Thyroid gland (tissue), 4 donors: ENCODE results near the gene TBCEL. TPM values are rescaled to one million over a fixed set of nuclear protein-coding genes. Genes with fewer than 3 reads are reported as not detected.

Source experiments
- DNase-seq, 2 donors: peaks; one replicate each; pipeline ENCODE4 v3.0.0-alpha.2; 2019
- H3K27ac ChIP-seq, 3 donors: fragments of 200-600 bp; sonication (generic); 1 replicate in 2 of 3; 2 replicates in 1 of 3; pipeline ENCODE4 v1.5.1; 2016 to 2019; ENCODE audit warnings: mild to moderate bottlenecking in 1 of 3, moderate library complexity in 1 of 3
- H3K27me3 ChIP-seq: fragments of 200-600 bp; sonication (generic); one replicate; pipeline ENCODE4 v1.5.1; 2019
- H3K36me3 ChIP-seq, 2 donors: fragments of 200-600 bp; sonication (generic); one replicate each; pipeline ENCODE4 v1.5.1; 2016 to 2019
- H3K4me1 ChIP-seq, 2 donors: fragments of 200-600 bp; sonication (generic); one replicate each; pipeline ENCODE4 v1.5.1; 2017 to 2019
- H3K4me3 ChIP-seq, 3 donors: fragments of 200-600 bp; sonication (generic); replicated peaks in 1 of 3; 1 replicate in 2 of 3; 2 replicates in 1 of 3; pipeline ENCODE4 v1.5.1; 2016; ENCODE audit warnings: mild to moderate bottlenecking in 1 of 3
- H3K9me3 ChIP-seq: fragments of 200-600 bp; sonication (generic); one replicate; pipeline ENCODE4 v1.5.1; 2017
- CTCF ChIP-seq, 6 experiments: fragments of 200-600 bp in 3 of 6; fragments of 450-650 bp in 3 of 6; sonication (generic) in 3 of 6; IDR thresholded peaks; one replicate each; pipeline ENCODE4 v1.5.1; 2016 to 2019; ENCODE audit warnings: antibody characterized with exemption in 6 of 6, mild to moderate bottlenecking in 2 of 6, inconsistent platforms in 1 of 6, moderate library complexity in 1 of 6
- POLR2A ChIP-seq, 2 donors: fragments of 450-650 bp; IDR thresholded peaks; one replicate each; pipeline ENCODE4 v1.6.1; 2017; ENCODE audit warnings: antibody characterized with exemption in 2 of 2, mild to moderate bottlenecking in 2 of 2, moderate library complexity in 1 of 2
- whole genome bisulfite sequencing, 2 donors: methylation state at CpG; one replicate each; pipeline ENCODE4 v1.1.5; 2017; 5-methylcytosine and 5-hydroxymethylcytosine counted together
- intact Hi-C: fragments of 100-400 bp; cut with DNase I; formaldehyde crosslinking; loops from one replicate; pipeline ENCODE4 v1.15.1; 2023
- total RNA-seq, 4 donors: library from RNA; depleted of rRNA; stranded (reverse); fragments of >200 nt; gene quantifications; one replicate each; pipeline ENCODE4 v1.2.3, GENCODE V29; 2016

Gene TBCEL
- total RNA-seq, 4 donors from 2014 or later = 32.3 to 89.4 (median 43.9) TPM

DNA sequence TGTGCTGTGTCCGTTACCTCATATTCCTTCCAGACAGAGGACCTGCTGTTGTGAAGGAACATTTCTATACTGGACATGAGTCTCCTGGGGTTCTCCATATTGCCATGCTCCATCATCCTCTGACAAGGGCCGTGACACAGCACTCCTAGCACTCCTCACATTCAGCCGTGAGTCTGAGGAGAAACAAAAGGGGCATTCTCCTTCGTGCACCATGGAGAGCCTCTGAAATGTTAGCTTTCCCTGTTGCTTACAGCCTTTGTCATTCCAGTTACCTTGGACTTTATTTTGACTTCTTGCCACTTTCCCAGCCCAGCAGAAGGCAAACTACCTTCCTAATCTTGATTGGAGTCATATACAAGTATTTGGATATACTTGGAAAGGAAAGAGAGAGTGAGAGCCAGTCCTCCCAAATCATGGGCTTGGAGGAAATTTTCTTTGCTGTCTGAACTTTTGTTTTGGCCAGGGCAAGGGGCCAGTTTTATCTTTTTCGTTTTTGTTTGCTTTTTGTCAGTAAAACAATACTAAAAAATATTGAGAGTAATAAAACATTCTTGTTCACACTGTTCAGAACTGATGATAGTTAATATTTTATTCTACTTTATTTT lies 48.0 kb downstream of the TBCEL start:
- Histone ChIP-seq H3K4me3 (no peak overlapping the region), H3K4me1 (peaks cover 0 to 4% of the 10 kb centered on the region in 2 donors), H3K27me3 (no peaks in the 10 kb centered on the region), H3K9me3 (no peaks in the 10 kb centered on the region), H3K36me3 (peaks cover 0 to 4% of the 10 kb centered on the region in 2 donors), H3K27ac (no peak overlapping the region)
- intact Hi-C loops = no loop called here
- no peak for DNase-seq
- WGBS, 2 donors = 69 to 74% methylated on average over 5 of the region's 5 CpGs
- TF ChIP-seq CTCF (IDR thresholded peaks at IDR 0.05) (no peak), POLR2A (IDR thresholded peaks at IDR 0.05) (no peak)

DNA sequence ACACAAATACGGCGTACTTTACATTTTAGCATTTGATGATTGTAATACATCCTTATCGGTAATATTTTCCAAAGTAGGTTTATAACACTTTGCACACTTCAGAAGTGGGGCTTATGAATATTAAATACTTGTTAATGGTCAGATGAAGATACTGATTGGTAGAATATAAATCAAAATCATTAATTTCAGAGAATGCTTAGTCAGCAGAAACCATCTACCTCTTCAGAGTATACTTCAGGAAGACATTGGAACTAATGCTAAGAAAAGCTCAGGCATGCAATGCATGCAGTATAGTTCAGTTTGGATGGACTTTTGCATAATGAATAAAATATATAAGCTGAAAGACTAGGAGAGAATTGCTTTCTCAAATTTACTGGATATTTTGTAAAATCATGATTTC lies 57.4 kb downstream of the TBCEL start:
- no peaks in the 10 kb centered on the region for H3K4me1 ChIP-seq
- no peak for DNase-seq
- H3K27me3 ChIP-seq = no peaks in the 10 kb centered on the region
- H3K9me3 ChIP-seq = no peaks in the 10 kb centered on the region
- H3K36me3 ChIP-seq = no peaks in the 10 kb centered on the region
- 94 to 96% methylated on average over 3 of the region's 3 CpGs for WGBS, 2 donors
- TF ChIP-seq CTCF (IDR thresholded peaks at IDR 0.05) = no peak
- TF ChIP-seq POLR2A (IDR thresholded peaks at IDR 0.05) = no peak
- intact Hi-C loops = no loop called here
- no peak overlapping the region for H3K4me3 ChIP-seq
- no peak overlapping the region for H3K27ac ChIP-seq

DNA sequence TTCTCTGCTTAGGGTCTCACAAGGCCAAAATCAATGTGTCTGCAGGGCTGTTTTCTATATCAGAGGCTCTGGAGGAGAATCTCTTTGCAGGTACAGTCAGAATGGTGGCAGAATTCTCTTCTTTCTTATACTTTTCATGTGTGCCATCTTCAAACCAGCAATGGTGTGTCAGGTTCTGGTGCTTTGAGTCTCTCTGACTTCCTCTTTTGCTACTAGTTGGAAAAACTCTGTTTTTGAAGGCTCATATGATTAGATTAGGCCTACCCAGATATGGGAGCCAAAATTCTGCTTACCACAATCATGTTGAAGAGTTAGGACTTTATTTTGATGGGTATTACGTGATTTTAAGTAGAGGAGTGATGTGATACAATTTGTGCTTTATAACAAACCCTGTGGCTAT lies 58.3 kb downstream of the TBCEL start:
- H3K9me3 ChIP-seq = no peaks in the 10 kb centered on the region
- 97 to 100% methylated on average over 1 of the region's 1 CpG for WGBS, 2 donors
- peaks cover 6% of the 10 kb centered on the region in 2 donors for H3K36me3 ChIP-seq
- H3K4me3 ChIP-seq = no peak overlapping the region
- H3K27me3 ChIP-seq = no peaks in the 10 kb centered on the region
- no peaks in the 10 kb centered on the region for H3K4me1 ChIP-seq
- TF ChIP-seq POLR2A (IDR thresholded peaks at IDR 0.05) (no peak), CTCF (IDR thresholded peaks at IDR 0.05) (no peak)
- H3K27ac ChIP-seq = no peak overlapping the region
- intact Hi-C loops = no loop called here
- DNase-seq = no peak

- Histone ChIP-seq H3K4me1 (no peaks in the 10 kb centered on the region), H3K9me3 (no peaks in the 10 kb centered on the region), H3K36me3 (peaks cover 10 to 11% of the 10 kb centered on the region in 2 donors), H3K4me3 (no peak overlapping the region), H3K27ac (no peak overlapping the region), H3K27me3 (no peaks in the 10 kb centered on the region)
- TF ChIP-seq CTCF (IDR thresholded peaks at IDR 0.05) (no peak), POLR2A (IDR thresholded peaks at IDR 0.05) (no peak)
- 73 to 100% methylated on average over 1 of the region's 1 CpG for WGBS, 2 donors
- peak in 1 of 2 donors; percentile 2 for DNase-seq
- intact Hi-C loops = no loop called here
Measured at GRCh38 chr11:121082670-121083069, 58.8 kb downstream of the TBCEL start.

DNA sequence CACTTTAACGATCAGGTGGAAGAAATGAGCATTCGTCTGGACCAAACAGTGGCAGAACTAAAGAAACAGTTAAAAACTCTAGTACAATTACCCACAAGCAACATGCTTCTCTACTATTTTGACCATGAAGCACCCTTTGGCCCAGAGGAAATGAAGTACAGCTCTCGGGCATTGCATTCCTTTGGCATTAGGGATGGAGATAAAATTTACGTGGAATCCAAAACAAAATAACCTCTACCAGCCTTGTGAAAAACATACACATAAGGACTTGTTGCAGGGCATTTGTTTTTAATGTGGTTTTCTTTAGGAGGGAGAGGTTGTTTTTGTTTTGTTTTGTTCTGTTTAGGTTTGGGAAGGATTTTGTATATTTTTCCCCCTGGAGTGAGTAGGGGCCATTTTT lies 63.0 kb downstream of the TBCEL start:
- intact Hi-C loops = no loop called here
- H3K4me3 ChIP-seq = no peak overlapping the region
- WGBS, 2 donors = 92% methylated on average over 4 of the region's 4 CpGs
- H3K36me3 ChIP-seq = peaks cover 10 to 16% of the 10 kb centered on the region in 2 donors
- no peak for DNase-seq
- no peak overlapping the region for H3K27ac ChIP-seq
- no peaks in the 10 kb centered on the region for H3K27me3 ChIP-seq
- TF ChIP-seq POLR2A (IDR thresholded peaks at IDR 0.05) = no peak
- no peak for TF ChIP-seq CTCF (IDR thresholded peaks at IDR 0.05)
- H3K4me1 ChIP-seq = no peaks in the 10 kb centered on the region
- no peaks in the 10 kb centered on the region for H3K9me3 ChIP-seq
